Mesenchymal stem cell (in vitro differentiated cells and primary cell): ENCODE data around the gene COL4A2.

Source experiments
- DNase-seq: peaks from one replicate; pipeline ENCODE4 v3.0.0-alpha.2; 2013
- H2AFZ ChIP-seq: one replicate; pipeline ENCODE4 v1.6.1; 2013; ENCODE audit warnings: low read depth, mild to moderate bottlenecking, control low read depth, inconsistent platforms, low read length, moderate library complexity
- H2AK5ac ChIP-seq: 2 replicates; pipeline ENCODE4 v1.6.1; 2013; ENCODE audit warnings: low read length, moderate library complexity, mild to moderate bottlenecking, inconsistent platforms; ENCODE audit not compliant: severe bottlenecking
- H2BK120ac ChIP-seq: one replicate; pipeline ENCODE4 v1.6.1; 2013; ENCODE audit warnings: low read depth, mild to moderate bottlenecking, inconsistent platforms, low read length, moderate library complexity
- H2BK12ac ChIP-seq, 2 experiments: one replicate each; pipeline ENCODE4 v1.6.1; 2013; ENCODE audit warnings: inconsistent platforms in 2 of 2, low read length in 2 of 2, mild to moderate bottlenecking in 2 of 2, moderate library complexity in 2 of 2, control low read depth in 1 of 2
- H2BK15ac ChIP-seq: one replicate; pipeline ENCODE4 v1.6.1; 2013; ENCODE audit warnings: mild to moderate bottlenecking, low read depth, inconsistent platforms; ENCODE audit not compliant: poor library complexity, severe bottlenecking
- H2BK5ac ChIP-seq: 2 replicates; pipeline ENCODE4 v1.6.1; 2013; ENCODE audit warnings: low read depth, mild to moderate bottlenecking, low read length, control low read depth, inconsistent platforms; ENCODE audit not compliant: poor library complexity, severe bottlenecking
- H3K14ac ChIP-seq, 2 experiments: one replicate each; pipeline ENCODE4 v1.6.1; 2013; ENCODE audit warnings: inconsistent platforms in 2 of 2, low read length in 2 of 2, control low read depth in 1 of 2, mild to moderate bottlenecking in 1 of 2, moderate library complexity in 1 of 2
- H3K18ac ChIP-seq, 2 experiments: one replicate each; pipeline ENCODE4 v1.6.1; 2013; ENCODE audit warnings: inconsistent platforms in 2 of 2, low read length in 2 of 2, control low read depth in 1 of 2, low read depth in 1 of 2, mild to moderate bottlenecking in 1 of 2
- H3K23ac ChIP-seq, 2 experiments: one replicate each; pipeline ENCODE4 v1.6.1; 2013; ENCODE audit warnings: inconsistent platforms in 2 of 2, low read length in 2 of 2, mild to moderate bottlenecking in 2 of 2, moderate library complexity in 2 of 2, control low read depth in 1 of 2
- H3K27ac ChIP-seq: 2 replicates; pipeline ENCODE4 v1.5.1; 2013; ENCODE audit warnings: mild to moderate bottlenecking, moderate library complexity, low read length, control low read depth, inconsistent platforms; ENCODE audit not compliant: poor library complexity, severe bottlenecking
- H3K27me3 ChIP-seq, 2 experiments: 2 replicates each; pipeline versions ENCODE4 v1.6.1 to v1.7.0; 2013; ENCODE audit warnings: low read length in 2 of 2, mild to moderate bottlenecking in 2 of 2, moderate library complexity in 2 of 2, control low read depth in 1 of 2, inconsistent platforms in 1 of 2; ENCODE audit not compliant: control insufficient read depth in 1 of 2, insufficient read depth in 1 of 2
- H3K36me3 ChIP-seq, 2 experiments: 2 replicates each; pipeline versions ENCODE4 v1.6.1 to v1.7.0; 2013; ENCODE audit warnings: low read length in 2 of 2, control low read depth in 1 of 2, inconsistent platforms in 1 of 2, low read depth in 1 of 2, mild to moderate bottlenecking in 1 of 2; ENCODE audit not compliant: insufficient read depth in 2 of 2, control insufficient read depth in 1 of 2
- H3K4ac ChIP-seq, 2 experiments: one replicate each; pipeline ENCODE4 v1.6.1; 2013; ENCODE audit warnings: inconsistent platforms in 2 of 2, low read length in 2 of 2, mild to moderate bottlenecking in 2 of 2, moderate library complexity in 2 of 2, control low read depth in 1 of 2, low read depth in 1 of 2
- H3K4me1 ChIP-seq: 2 replicates; pipeline ENCODE4 v1.6.1; 2013; ENCODE audit warnings: low read depth, low read length, control low read depth; ENCODE audit not compliant: control insufficient read depth, insufficient read depth
- H3K4me2 ChIP-seq: 2 replicates; pipeline ENCODE4 v1.6.1; 2013; ENCODE audit warnings: low read length, mild to moderate bottlenecking, inconsistent platforms; ENCODE audit not compliant: poor library complexity, severe bottlenecking
- H3K4me3 ChIP-seq, 2 experiments: 2 replicates each; pipeline versions ENCODE4 v1.5.1 to v1.7.0; 2013; ENCODE audit warnings: low read length in 2 of 2, mild to moderate bottlenecking in 2 of 2, control low read depth in 1 of 2, low read depth in 1 of 2; ENCODE audit not compliant: insufficient read depth in 1 of 2
- H3K79me1 ChIP-seq: replicated peaks from 2 replicates; pipeline ENCODE4 v1.6.1; 2013; ENCODE audit warnings: mild to moderate bottlenecking, control low read depth, low read length, inconsistent platforms; ENCODE audit not compliant: poor library complexity, severe bottlenecking
- H3K9ac ChIP-seq: 2 replicates; pipeline ENCODE4 v1.7.0; 2013; ENCODE audit warnings: mild to moderate bottlenecking, low read length, moderate library complexity
- H3K9me3 ChIP-seq: 2 replicates; pipeline ENCODE4 v1.7.0; 2013; ENCODE audit warnings: mild to moderate bottlenecking, low read length; ENCODE audit not compliant: control insufficient read depth
- H4K8ac ChIP-seq: one replicate; pipeline ENCODE4 v1.6.1; 2013; ENCODE audit warnings: inconsistent platforms, mild to moderate bottlenecking, low read length, moderate library complexity
- H4K91ac ChIP-seq: one replicate; pipeline ENCODE4 v1.6.1; 2013; ENCODE audit warnings: mild to moderate bottlenecking, low read length, inconsistent platforms
- WGBS: methylation state at CpG from one replicate; pipeline ENCODE4 v1.1.7; 2013; ENCODE audit warnings: mixed read lengths; 5-methylcytosine and 5-hydroxymethylcytosine counted together

Gene COL4A2

GRCh38 chr13:110327051-110327721 lies 20.1 kb downstream of the COL4A2 start:
- Histone ChIP-seq H4K91ac (no peak overlapping the region), H3K14ac (no peak overlapping the region), H2BK5ac (peak overlapping the region; percentile 99), H2BK12ac (peak overlapping the region in 1 of 2 experiments; percentile 31), H2AFZ (no peak overlapping the region), H3K4me3 (no peak overlapping the region), H3K27me3 (no peaks in the 10 kb centered on the region), H3K9ac (no peak overlapping the region), H3K27ac (peak overlapping the region; percentile 99), H2BK15ac (no peak overlapping the region), H3K79me1 (no peaks in the 10 kb centered on the region), H3K4me1 (peaks cover 52% of the 10 kb centered on the region), H4K8ac (no peak overlapping the region), H3K4ac (no peak overlapping the region), H3K36me3 (peaks cover 0 to 24% of the 10 kb centered on the region in 2 experiments), H3K18ac (peak overlapping the region; percentile 48 to 58), H3K4me2 (no peak overlapping the region), H2AK5ac (peak overlapping the region; percentile 96), H3K23ac (no peak overlapping the region), H3K9me3 (no peaks in the 10 kb centered on the region), H2BK120ac (peak overlapping the region; percentile 39)
- 70% methylated on average over 6 of the region's 7 CpGs for WGBS
- DNase-seq, result no peak

- Histone ChIP-seq H3K4me2 (no peak overlapping the region), H2BK12ac (no peak overlapping the region), H3K36me3 (peaks cover 0 to 25% of the 10 kb centered on the region in 2 experiments), H2BK120ac (no peak overlapping the region), H2BK5ac (peak overlapping the region; percentile 39), H3K27me3 (no peaks in the 10 kb centered on the region), H2BK15ac (no peak overlapping the region), H2AFZ (no peak overlapping the region), H3K18ac (no peak overlapping the region), H3K14ac (no peak overlapping the region), H2AK5ac (peak overlapping the region; percentile 77), H3K4ac (no peak overlapping the region), H4K91ac (no peak overlapping the region), H3K27ac (peak overlapping the region; percentile 99), H3K9me3 (no peaks in the 10 kb centered on the region), H3K23ac (no peak overlapping the region), H3K4me1 (peaks cover 52% of the 10 kb centered on the region), H3K9ac (no peak overlapping the region), H3K4me3 (no peak overlapping the region), H4K8ac (no peak overlapping the region), H3K79me1 (peaks cover 4% of the 10 kb centered on the region)
- no peak for DNase-seq
- WGBS, result 87% methylated on average over 10 of the region's 10 CpGs
Observed at GRCh38 chr13:110328573-110328972, 21.5 kb downstream of the COL4A2 start.

DNA sequence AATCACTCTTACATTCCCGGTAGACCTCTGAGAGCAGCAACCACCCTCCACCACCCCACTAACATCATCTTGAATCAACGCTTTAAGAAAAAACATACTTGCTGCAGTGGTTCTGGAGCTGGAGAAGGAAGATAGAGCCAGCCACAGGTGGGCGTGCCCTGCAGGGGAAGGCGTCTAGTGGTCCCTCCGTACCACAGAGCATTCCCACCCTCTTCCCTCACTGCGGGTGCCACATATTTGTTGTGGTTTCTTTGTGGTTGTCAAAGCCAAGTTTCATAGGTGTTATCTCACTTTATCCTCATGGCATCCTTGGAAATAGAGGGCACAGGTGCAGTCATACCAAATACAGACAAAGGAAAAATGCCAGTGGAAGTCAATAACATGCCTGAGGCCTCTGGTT lies 22.2 kb downstream of the COL4A2 start:
- peak overlapping the region; percentile 90 for H2AK5ac ChIP-seq
- H3K36me3 ChIP-seq, result peaks cover 0 to 24% of the 10 kb centered on the region in 2 experiments
- H3K18ac ChIP-seq, result peak overlapping the region; percentile 22 to 35
- no peak overlapping the region for H3K14ac ChIP-seq
- peaks cover 52% of the 10 kb centered on the region for H3K4me1 ChIP-seq
- H2BK12ac ChIP-seq, result no peak overlapping the region
- H3K4ac ChIP-seq, result no peak overlapping the region
- peak overlapping the region; percentile 66 for H2BK5ac ChIP-seq
- H2AFZ ChIP-seq, result no peak overlapping the region
- DNase-seq, result no peak
- H3K23ac ChIP-seq, result no peak overlapping the region
- peaks cover 4% of the 10 kb centered on the region for H3K79me1 ChIP-seq
- H3K4me2 ChIP-seq, result no peak overlapping the region
- H2BK120ac ChIP-seq, result no peak overlapping the region
- no peaks in the 10 kb centered on the region for H3K9me3 ChIP-seq
- H2BK15ac ChIP-seq, result no peak overlapping the region
- no peak overlapping the region for H3K9ac ChIP-seq
- WGBS, result 96% methylated on average over 5 of the region's 6 CpGs
- no peaks in the 10 kb centered on the region for H3K27me3 ChIP-seq
- H4K8ac ChIP-seq, result no peak overlapping the region
- H4K91ac ChIP-seq, result no peak overlapping the region
- H3K27ac ChIP-seq, result peak overlapping the region; percentile 99
- no peak overlapping the region for H3K4me3 ChIP-seq

DNA sequence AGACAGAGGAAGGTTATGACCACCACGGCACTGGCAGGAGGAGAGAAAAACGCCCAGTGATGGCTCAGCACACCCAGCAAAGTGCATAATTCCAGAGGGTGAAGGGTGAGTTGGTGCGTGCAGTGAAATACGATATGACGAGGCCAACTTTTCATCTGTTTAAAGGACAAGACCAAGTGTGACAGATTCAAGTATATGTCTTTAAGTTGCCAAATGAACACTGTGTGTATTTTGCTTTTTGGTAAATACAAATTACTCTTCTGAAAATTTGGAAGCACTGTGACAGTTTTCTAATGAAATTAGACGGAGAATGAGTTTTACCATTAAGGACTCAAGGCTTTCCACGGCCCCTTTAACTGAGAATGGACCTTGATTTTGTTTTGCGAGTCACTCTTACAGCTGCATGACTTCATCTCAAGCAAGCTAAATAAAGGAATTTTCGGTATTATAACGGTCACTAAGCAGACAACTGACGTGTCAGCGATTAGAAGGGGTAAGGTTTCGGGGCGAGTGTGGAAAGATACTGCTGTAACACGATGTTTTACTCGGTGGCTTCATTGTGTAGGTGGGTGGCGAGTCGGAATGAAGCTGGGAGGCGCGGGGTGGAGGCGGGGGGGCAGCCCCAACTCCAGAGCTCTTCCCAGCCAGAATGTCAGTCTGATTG lies 22.8 kb downstream of the COL4A2 start:
- H3K79me1 ChIP-seq, result peaks cover 4% of the 10 kb centered on the region
- H4K8ac ChIP-seq, result peak overlapping the region; percentile 1
- H3K4me2 ChIP-seq, result peak overlapping the region; percentile 27
- H3K36me3 ChIP-seq, result peaks cover 0 to 23% of the 10 kb centered on the region in 2 experiments
- H3K18ac ChIP-seq, result peak overlapping the region in 1 of 2 experiments; percentile 64
- H2AK5ac ChIP-seq, result peak overlapping the region; percentile 99
- no peak overlapping the region for H4K91ac ChIP-seq
- no peak overlapping the region for H2BK15ac ChIP-seq
- peak overlapping the region; percentile 59 for H3K9ac ChIP-seq
- peak overlapping the region in 1 of 2 experiments; percentile 29 for H2BK12ac ChIP-seq
- H2BK5ac ChIP-seq, result peak overlapping the region; percentile 97
- no peaks in the 10 kb centered on the region for H3K27me3 ChIP-seq
- no peaks in the 10 kb centered on the region for H3K9me3 ChIP-seq
- H3K4me1 ChIP-seq, result peaks cover 49% of the 10 kb centered on the region
- 83% methylated on average over 21 of the region's 21 CpGs for WGBS
- DNase-seq, result no peak
- H2BK120ac ChIP-seq, result no peak overlapping the region
- no peak overlapping the region for H3K4me3 ChIP-seq
- peak overlapping the region in 1 of 2 experiments; percentile 7 for H3K4ac ChIP-seq
- H3K27ac ChIP-seq, result peak overlapping the region; percentile 99
- no peak overlapping the region for H3K14ac ChIP-seq
- H3K23ac ChIP-seq, result no peak overlapping the region
- H2AFZ ChIP-seq, result no peak overlapping the region
